ENCODE results near the gene FARSA.

DNA sequence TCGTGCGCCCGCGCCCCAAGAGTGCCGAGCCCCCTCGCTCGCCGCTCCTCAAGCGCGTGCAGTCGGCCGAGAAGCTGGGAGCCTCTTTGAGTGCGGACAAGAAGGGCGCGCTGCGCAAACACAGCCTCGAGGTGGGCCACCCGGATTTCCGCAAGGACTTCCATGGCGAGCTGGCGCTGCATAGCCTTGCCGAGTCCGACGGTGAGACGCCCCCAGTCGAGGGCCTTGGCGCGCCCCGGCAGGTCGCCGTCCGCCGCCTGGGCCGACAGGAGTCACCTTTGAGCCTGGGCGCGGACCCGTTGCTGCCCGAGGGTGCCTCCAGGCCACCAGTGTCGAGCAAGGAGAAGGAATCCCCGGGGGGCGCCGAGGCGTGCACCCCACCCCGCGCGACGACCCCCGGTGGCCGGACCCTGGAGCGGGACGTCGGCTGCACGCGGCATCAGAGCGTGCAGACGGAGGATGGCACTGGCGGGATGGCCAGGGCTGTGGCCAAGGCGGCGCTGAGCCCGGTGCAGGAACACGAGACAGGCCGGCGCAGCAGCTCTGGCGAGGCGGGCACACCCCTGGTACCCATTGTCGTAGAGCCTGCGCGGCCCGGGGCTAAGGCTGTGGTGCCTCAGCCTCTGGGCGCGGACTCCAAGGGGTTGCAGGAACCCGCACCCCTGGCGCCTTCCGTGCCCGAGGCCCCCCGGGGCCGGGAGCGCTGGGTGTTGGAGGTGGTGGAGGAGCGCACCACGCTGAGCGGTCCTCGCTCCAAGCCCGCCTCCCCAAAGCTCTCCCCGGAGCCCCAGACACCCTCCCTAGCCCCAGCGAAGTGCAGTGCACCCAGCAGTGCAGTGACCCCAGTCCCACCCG, 59.4 kb downstream of the FARSA start:
- TF ChIP-seq, protein P1, sequence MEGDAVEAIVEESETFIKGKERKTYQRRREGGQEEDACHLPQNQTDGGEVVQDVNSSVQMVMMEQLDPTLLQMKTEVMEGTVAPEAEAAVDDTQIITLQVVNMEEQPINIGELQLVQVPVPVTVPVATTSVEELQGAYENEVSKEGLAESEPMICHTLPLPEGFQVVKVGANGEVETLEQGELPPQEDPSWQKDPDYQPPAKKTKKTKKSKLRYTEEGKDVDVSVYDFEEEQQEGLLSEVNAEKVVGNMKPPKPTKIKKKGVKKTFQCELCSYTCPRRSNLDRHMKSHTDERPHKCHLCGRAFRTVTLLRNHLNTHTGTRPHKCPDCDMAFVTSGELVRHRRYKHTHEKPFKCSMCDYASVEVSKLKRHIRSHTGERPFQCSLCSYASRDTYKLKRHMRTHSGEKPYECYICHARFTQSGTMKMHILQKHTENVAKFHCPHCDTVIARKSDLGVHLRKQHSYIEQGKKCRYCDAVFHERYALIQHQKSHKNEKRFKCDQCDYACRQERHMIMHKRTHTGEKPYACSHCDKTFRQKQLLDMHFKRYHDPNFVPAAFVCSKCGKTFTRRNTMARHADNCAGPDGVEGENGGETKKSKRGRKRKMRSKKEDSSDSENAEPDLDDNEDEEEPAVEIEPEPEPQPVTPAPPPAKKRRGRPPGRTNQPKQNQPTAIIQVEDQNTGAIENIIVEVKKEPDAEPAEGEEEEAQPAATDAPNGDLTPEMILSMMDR (IDR thresholded peaks at IDR 0.05): no peak
- TF ChIP-seq POLR2A (IDR thresholded peaks at IDR 0.05): no peak
- no peak for TF ChIP-seq POLR2AphosphoS5 (IDR thresholded peaks at IDR 0.05)

Data from prostate gland (tissue), 2 donors.